HCT116 (cell line): ENCODE results near the gene SERTAD4. TPM values are rescaled to one million over a fixed set of nuclear protein-coding genes. Genes with fewer than 3 reads are reported as not detected.

Source experiments
- ATAC-seq: fragments of 200-7000 bp; cut with Tn5 transposase; 2 replicates; pipeline ENCODE4 v1.9.1; 2020; ENCODE audit warnings: mild to moderate bottlenecking, moderate library complexity
- BruUV-seq: library from RNA; stranded (reverse); fragments of 400-500 nt; replicated peaks from 2 replicates; lab custom pipeline; 2021; lab: Mats Ljungman, UMichigan
- CTCF ChIA-PET: fragments of 300-600 bp; sonication (Branson Sonifier 250); formaldehyde crosslinking; loops from one replicate; lab custom pipeline; 2021; ENCODE audit warnings: antibody characterized with exemption; lab: Charles Lee
- POLR2A ChIA-PET: fragments of 300-600, 350-600 bp; sonication (Branson Sonifier 250); formaldehyde crosslinking; loops from one replicate; lab custom pipeline; 2021; ENCODE audit warnings: antibody characterized with exemption; lab: Charles Lee
- RAD21 ChIA-PET, 2 experiments: fragments of 300-600 bp; sonication (Branson Sonifier 250); formaldehyde crosslinking; loops; one replicate each; lab custom pipeline; 2023; ENCODE audit warnings: low total read pairs in 2 of 2; ENCODE audit not compliant: uncharacterized antibody in 2 of 2, unreplicated experiment in 2 of 2, low non-redundant PET in 1 of 2; lab: Charles Lee
- DNase-seq: peaks from one replicate; pipeline ENCODE4 v3.0.0-alpha.2; 2010; ENCODE audit warnings: low read depth, low spot score
- H2AFZ ChIP-seq: fragments of 200-600 bp; shearing (Covaris generic), sonication (generic); 2 replicates; pipeline ENCODE4 v1.6.1; 2017; ENCODE audit warnings: low read depth, mixed run types, mixed read lengths, antibody characterized with exemption, low read length; ENCODE audit not compliant: poor library complexity, severe bottlenecking
- H3K27ac ChIP-seq: 2 replicates; pipeline ENCODE4 v1.5.1; 2012; ENCODE audit warnings: low read depth, low read length
- H3K27me3 ChIP-seq: fragments of 200-600 bp; sonication (generic); 2 replicates; pipeline ENCODE4 v1.6.1; 2016; ENCODE audit warnings: mixed run types, low read length, mixed read lengths; ENCODE audit not compliant: insufficient read depth
- H3K36me3 ChIP-seq, 2 experiments: fragments of 200-500 bp in 1 of 2; fragments of 200-600 bp in 1 of 2; sonication (Bioruptor generic) in 1 of 2; sonication (generic) in 1 of 2; 2 replicates each; pipeline versions ENCODE4 v1.5.1 to v1.6.1; 2014 to 2016; ENCODE audit warnings: low read length in 2 of 2, inconsistent platforms in 1 of 2, mixed read lengths in 1 of 2, mixed run types in 1 of 2; ENCODE audit not compliant: insufficient read depth in 2 of 2, control insufficient read depth in 1 of 2
- H3K4me1 ChIP-seq, 2 experiments: fragments of 200-600 bp in 1 of 2; sonication (generic) in 1 of 2; 2 replicates each; pipeline versions ENCODE4 v1.5.1 to v1.6.1; 2012 to 2017; ENCODE audit warnings: low read length in 2 of 2, inconsistent platforms in 1 of 2, mild to moderate bottlenecking in 1 of 2, mixed read lengths in 1 of 2, mixed run types in 1 of 2, moderate library complexity in 1 of 2; ENCODE audit not compliant: insufficient read depth in 2 of 2, control insufficient read depth in 1 of 2
- H3K4me2 ChIP-seq: fragments of 200-600 bp; sonication (generic); 2 replicates; pipeline ENCODE4 v1.6.1; 2017; ENCODE audit warnings: mixed run types, low read length, mixed read lengths
- H3K4me3 ChIP-seq, 2 experiments: fragments of 200-600 bp in 1 of 2; sonication (generic) in 1 of 2; replicated peaks in 1 of 2; 2 replicates each; pipeline ENCODE4 v1.5.1; 2011 to 2016; ENCODE audit warnings: low read length in 2 of 2, control low read depth in 1 of 2, low read depth in 1 of 2, mild to moderate bottlenecking in 1 of 2, mixed read lengths in 1 of 2, mixed run types in 1 of 2
- H3K79me2 ChIP-seq: fragments of 200-600 bp; sonication (generic); 2 replicates; pipeline ENCODE4 v1.6.1; 2017; ENCODE audit warnings: mild to moderate bottlenecking, mixed run types, low read length, moderate library complexity, mixed read lengths; ENCODE audit not compliant: insufficient read depth
- H3K9ac ChIP-seq: fragments of 200-600 bp; sonication (generic); 2 replicates; pipeline ENCODE4 v1.6.1; 2016; ENCODE audit warnings: low read length, mixed read lengths
- H3K9me2 ChIP-seq: fragments of 200-600 bp; sonication (generic), shearing (Covaris generic); 2 replicates; pipeline ENCODE4 v1.6.1; 2017; ENCODE audit warnings: mixed run types, mild to moderate bottlenecking, moderate library complexity; ENCODE audit not compliant: insufficient read depth
- H3K9me3 ChIP-seq, 2 experiments: fragments of 200-500 bp in 1 of 2; fragments of 200-600 bp in 1 of 2; sonication (Bioruptor generic) in 1 of 2; sonication (generic) in 1 of 2; 2 replicates each; pipeline ENCODE4 v1.6.1; 2014 to 2017; ENCODE audit warnings: low read length in 2 of 2, mixed read lengths in 2 of 2, inconsistent platforms in 1 of 2, low read depth in 1 of 2, mild to moderate bottlenecking in 1 of 2, mixed run types in 1 of 2, moderate library complexity in 1 of 2; ENCODE audit not compliant: control insufficient read depth in 1 of 2, insufficient read depth in 1 of 2
- H4K20me1 ChIP-seq: fragments of 200-600 bp; sonication (generic), shearing (Covaris generic); 2 replicates; pipeline ENCODE4 v1.6.1; 2017; ENCODE audit warnings: mixed run types, mild to moderate bottlenecking, moderate library complexity; ENCODE audit not compliant: insufficient read depth
- EZH2 ChIP-seq: fragments of 200-600 bp; sonication (generic); IDR thresholded peaks from 2 replicates; pipeline ENCODE4 v1.6.1; 2017; ENCODE audit warnings: antibody characterized with exemption, mixed run types
- JUND ChIP-seq: IDR thresholded peaks from 2 replicates; pipeline ENCODE4 v1.6.1; 2012
- POLR2A ChIP-seq: IDR thresholded peaks from 2 replicates; pipeline ENCODE4 v1.7.0; 2011; ENCODE audit warnings: borderline replicate concordance; ENCODE audit not compliant: insufficient read depth, insufficient read length; ENCODE audit errors: extremely low read depth
- POLR2AphosphoS5 ChIP-seq: IDR thresholded peaks from 2 replicates; pipeline ENCODE4 v1.6.1; 2011; ENCODE audit warnings: mild to moderate bottlenecking, low read depth, low read length, moderate library complexity
- RAD21 ChIP-seq: IDR thresholded peaks from 2 replicates; pipeline ENCODE4 v1.6.1; 2012; ENCODE audit warnings: low read depth, mild to moderate bottlenecking
- SP1 ChIP-seq: IDR thresholded peaks from 2 replicates; pipeline ENCODE4 v1.6.1; 2012; ENCODE audit warnings: low read depth
- SRF ChIP-seq: IDR thresholded peaks from 2 replicates; pipeline ENCODE4 v1.6.1; 2012; ENCODE audit warnings: low read depth
- intact Hi-C: fragments of 100-400 bp; cut with micrococcal nuclease; formaldehyde crosslinking; loops from 2 replicates; pipeline ENCODE4 v1.10.0; 2022
- total RNA-seq: library from RNA; stranded (reverse); gene quantifications from one replicate; pipeline ENCODE4 v1.2.1, GENCODE V29; 2021; ENCODE audit not compliant: unreplicated experiment
- TF ChIP-seq, protein P1 (sequence below), 3 experiments: fragments of 200-600 bp in 1 of 3; sonication (generic) in 1 of 3; IDR thresholded peaks in 2 of 3; conservative IDR thresholded peaks in 1 of 3; 2 replicates each; pipeline ENCODE4 v1.5.1; 2012 to 2017; ENCODE audit warnings: low read depth in 2 of 3, low read length in 2 of 3, antibody characterized with exemption in 1 of 3, borderline replicate concordance in 1 of 3, control low read depth in 1 of 3, mild to moderate bottlenecking in 1 of 3, mixed read lengths in 1 of 3, mixed run types in 1 of 3, moderate library complexity in 1 of 3; ENCODE audit not compliant: insufficient read depth in 1 of 3
- TF ChIP-seq, protein P2 (sequence below): IDR thresholded peaks from 2 replicates; pipeline ENCODE4 v1.6.1; 2011; ENCODE audit warnings: mild to moderate bottlenecking, low read length, moderate library complexity; ENCODE audit not compliant: insufficient replicate concordance; ENCODE audit errors: extremely low read depth
- TF ChIP-seq, protein P3 (sequence below): IDR thresholded peaks from 2 replicates; pipeline ENCODE4 v1.6.1; 2012

SERTAD4 gene
- total RNA-seq, 1 experiment from 2014 or later: 0.07 TPM

DNA sequence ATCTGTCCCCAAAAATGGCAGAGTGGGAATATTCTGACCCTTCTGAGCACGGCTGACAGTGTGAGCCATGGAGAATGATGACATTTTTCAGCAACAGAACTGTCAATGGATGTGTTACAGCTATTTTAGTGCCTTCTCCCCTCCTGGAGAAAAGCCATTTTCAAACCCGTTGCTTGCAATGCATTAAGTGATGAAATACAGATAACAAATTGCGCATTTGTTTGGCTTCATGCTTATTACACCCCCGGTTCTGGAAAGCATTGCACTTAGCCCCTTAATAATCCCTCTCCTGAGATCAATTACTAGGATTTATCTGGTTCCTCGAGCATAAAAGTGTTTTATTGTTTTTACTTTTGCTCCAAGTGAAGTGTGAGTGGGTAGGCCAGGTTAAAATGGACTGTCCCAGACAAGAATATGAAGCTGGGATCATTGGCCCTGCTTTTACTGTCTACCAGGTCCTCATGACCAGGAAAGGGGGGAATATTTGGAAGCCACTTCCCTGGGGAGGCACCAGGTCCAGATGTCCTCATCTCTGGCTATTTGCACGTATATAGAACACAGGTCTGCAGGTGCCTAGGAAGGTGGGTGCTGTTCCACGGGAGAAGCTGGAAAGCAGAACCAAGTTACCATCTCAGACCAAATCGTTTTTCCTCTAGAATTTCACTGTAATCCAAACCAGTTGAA, 58.6 kb downstream of the SERTAD4 start (continued):
- TF ChIP-seq SRF (no peak), RAD21 (no peak), EZH2 (no peak), POLR2A (no peak), POLR2AphosphoS5 (no peak), SP1 (no peak), JUND (no peak)
- TF ChIP-seq, protein P1, sequence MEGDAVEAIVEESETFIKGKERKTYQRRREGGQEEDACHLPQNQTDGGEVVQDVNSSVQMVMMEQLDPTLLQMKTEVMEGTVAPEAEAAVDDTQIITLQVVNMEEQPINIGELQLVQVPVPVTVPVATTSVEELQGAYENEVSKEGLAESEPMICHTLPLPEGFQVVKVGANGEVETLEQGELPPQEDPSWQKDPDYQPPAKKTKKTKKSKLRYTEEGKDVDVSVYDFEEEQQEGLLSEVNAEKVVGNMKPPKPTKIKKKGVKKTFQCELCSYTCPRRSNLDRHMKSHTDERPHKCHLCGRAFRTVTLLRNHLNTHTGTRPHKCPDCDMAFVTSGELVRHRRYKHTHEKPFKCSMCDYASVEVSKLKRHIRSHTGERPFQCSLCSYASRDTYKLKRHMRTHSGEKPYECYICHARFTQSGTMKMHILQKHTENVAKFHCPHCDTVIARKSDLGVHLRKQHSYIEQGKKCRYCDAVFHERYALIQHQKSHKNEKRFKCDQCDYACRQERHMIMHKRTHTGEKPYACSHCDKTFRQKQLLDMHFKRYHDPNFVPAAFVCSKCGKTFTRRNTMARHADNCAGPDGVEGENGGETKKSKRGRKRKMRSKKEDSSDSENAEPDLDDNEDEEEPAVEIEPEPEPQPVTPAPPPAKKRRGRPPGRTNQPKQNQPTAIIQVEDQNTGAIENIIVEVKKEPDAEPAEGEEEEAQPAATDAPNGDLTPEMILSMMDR (IDR thresholded peaks at IDR 0.05 in 2 of 3, conservative IDR thresholded peaks at IDR 0.05 in 1 of 3; ENCODE audit: borderline replicate concordance in 1 of 3, insufficient read depth in 1 of 3, low read depth in 2 of 3, low read length in 2 of 3): no peak

DNA sequence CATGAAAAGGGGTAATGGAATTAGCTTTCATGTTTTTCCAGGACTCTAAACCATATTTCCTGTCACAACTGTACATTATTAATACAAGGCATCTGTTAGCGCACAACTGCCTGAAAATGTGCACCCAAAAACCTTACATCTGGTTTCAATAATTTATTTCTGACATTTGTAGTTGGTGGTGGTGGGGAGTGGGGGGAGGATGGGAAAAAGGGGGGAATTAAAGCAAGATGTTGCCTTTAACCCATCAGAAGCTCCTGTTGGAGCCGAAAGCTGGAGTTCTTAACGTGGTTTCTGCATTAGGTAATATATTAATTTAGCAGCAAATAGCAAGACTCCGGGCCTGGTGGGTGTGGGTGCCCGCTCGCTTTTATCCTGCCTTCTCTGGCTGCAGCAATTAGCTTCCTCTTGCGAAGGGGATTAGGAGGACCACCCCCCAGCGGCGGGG, 59.2 kb downstream of the SERTAD4 start:
- H3K4me1 ChIP-seq: peaks cover 0 to 13% of the 10 kb centered on the region in 2 experiments; a peak in 1 of 4 replicates
- DNase-seq (no peak), ATAC-seq (no peak)
- H3K4me3 ChIP-seq: peak overlapping the region in 1 of 2 experiments; percentile 50; a peak in 2 of 4 replicates
- peak overlapping the region; percentile 71 for H3K4me2 ChIP-seq
- H4K20me1 ChIP-seq: no peaks in the 10 kb centered on the region
- CTCF ChIA-PET: interaction anchor here (0.7 kb wide), 2 partner anchors 19 to 611 kb away, joined by 3 to 4 read pairs; no protein-coding TSS in a partner anchor
- no peaks in the 10 kb centered on the region for H3K79me2 ChIP-seq
- no peaks in the 10 kb centered on the region for H3K36me3 ChIP-seq
- intact Hi-C loops: no loop called here
- no peak overlapping the region; the same call in 1 of the 2 replicates for H3K9ac ChIP-seq
- 0 out of 2 replicates have a peak, but pooled peaks cover 10% of the 10 kb centered on the region for H3K27me3 ChIP-seq
- POLR2A ChIA-PET: interaction anchor here (0.7 to 1.3 kb wide), 3 partner anchors 52 to 258 kb away, joined by 3 to 4 read pairs (median 3); no protein-coding TSS in a partner anchor
- BruUV-seq: no TSS peak
- H2AFZ ChIP-seq: no peak overlapping the region
- no peak overlapping the region for H3K27ac ChIP-seq
- no peaks in the 10 kb centered on the region for H3K9me2 ChIP-seq
- H3K9me3 ChIP-seq: no peaks in the 10 kb centered on the region
- TF ChIP-seq SRF: no peak
- TF ChIP-seq, protein P2, sequence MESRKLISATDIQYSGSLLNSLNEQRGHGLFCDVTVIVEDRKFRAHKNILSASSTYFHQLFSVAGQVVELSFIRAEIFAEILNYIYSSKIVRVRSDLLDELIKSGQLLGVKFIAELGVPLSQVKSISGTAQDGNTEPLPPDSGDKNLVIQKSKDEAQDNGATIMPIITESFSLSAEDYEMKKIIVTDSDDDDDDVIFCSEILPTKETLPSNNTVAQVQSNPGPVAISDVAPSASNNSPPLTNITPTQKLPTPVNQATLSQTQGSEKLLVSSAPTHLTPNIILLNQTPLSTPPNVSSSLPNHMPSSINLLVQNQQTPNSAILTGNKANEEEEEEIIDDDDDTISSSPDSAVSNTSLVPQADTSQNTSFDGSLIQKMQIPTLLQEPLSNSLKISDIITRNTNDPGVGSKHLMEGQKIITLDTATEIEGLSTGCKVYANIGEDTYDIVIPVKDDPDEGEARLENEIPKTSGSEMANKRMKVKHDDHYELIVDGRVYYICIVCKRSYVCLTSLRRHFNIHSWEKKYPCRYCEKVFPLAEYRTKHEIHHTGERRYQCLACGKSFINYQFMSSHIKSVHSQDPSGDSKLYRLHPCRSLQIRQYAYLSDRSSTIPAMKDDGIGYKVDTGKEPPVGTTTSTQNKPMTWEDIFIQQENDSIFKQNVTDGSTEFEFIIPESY: no peak
- TF ChIP-seq, protein P3, sequence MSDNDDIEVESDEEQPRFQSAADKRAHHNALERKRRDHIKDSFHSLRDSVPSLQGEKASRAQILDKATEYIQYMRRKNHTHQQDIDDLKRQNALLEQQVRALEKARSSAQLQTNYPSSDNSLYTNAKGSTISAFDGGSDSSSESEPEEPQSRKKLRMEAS: no peak
- RAD21 ChIA-PET: no interaction called here
